Heart left ventricle (tissue), 16 donors: ENCODE results near the gene STK38L. TPM values are rescaled to one million over a fixed set of nuclear protein-coding genes. Genes with fewer than 3 reads are reported as not detected.

Experiments
- ATAC-seq, 4 donors: fragments of 200-7000 bp; cut with Tn5 transposase; one replicate each; pipeline ENCODE4 v1.9.1; 2020 to 2022; ENCODE audit warnings: moderate library complexity in 4 of 4, mild to moderate bottlenecking in 3 of 4, moderate number of reproducible peaks in 1 of 4
- DNase-seq, 5 donors: peaks; one replicate each; pipeline ENCODE4 v3.0.0-alpha.2; 2020
- H3K27ac ChIP-seq, 12 donors: fragments of 200-600 bp; sonication (generic) in 4 of 12; one replicate each; pipeline versions ENCODE4 v1.5.0 to v1.8.0; 2016 to 2022; ENCODE audit warnings: mild to moderate bottlenecking in 2 of 12
- H3K27me3 ChIP-seq, 9 donors: fragments of 200-600 bp; sonication (generic) in 2 of 9; one replicate each; pipeline versions ENCODE4 v1.5.1 to v1.8.0; 2016 to 2022; ENCODE audit warnings: mild to moderate bottlenecking in 3 of 9
- H3K36me3 ChIP-seq, 9 donors: fragments of 200-600 bp; sonication (generic) in 2 of 9; one replicate each; pipeline versions ENCODE4 v1.5.0 to v1.8.0; 2018 to 2022; ENCODE audit warnings: mild to moderate bottlenecking in 2 of 9
- H3K4me1 ChIP-seq, 12 donors: fragments of 200-600 bp; sonication (generic) in 4 of 12; one replicate each; pipeline versions ENCODE4 v1.5.0 to v1.8.0; 2016 to 2022; ENCODE audit warnings: mild to moderate bottlenecking in 3 of 12
- H3K4me3 ChIP-seq, 12 donors: fragments of 200-600 bp; sonication (generic) in 4 of 12; one replicate each; pipeline versions ENCODE4 v1.5.0 to v1.8.0; 2017 to 2022; ENCODE audit warnings: mild to moderate bottlenecking in 9 of 12, moderate library complexity in 4 of 12
- H3K9me3 ChIP-seq, 12 donors: fragments of 200-600 bp; sonication (generic) in 4 of 12; one replicate each; pipeline versions ENCODE4 v1.5.0 to v1.8.0; 2016 to 2022; ENCODE audit warnings: mild to moderate bottlenecking in 1 of 12
- CTCF ChIP-seq, 12 donors: fragments of 200-600 bp; sonication (generic) in 4 of 12; IDR thresholded peaks; one replicate each; pipeline versions ENCODE4 v1.5.0 to v1.8.0; 2018 to 2022; ENCODE audit warnings: antibody characterized with exemption in 12 of 12, mild to moderate bottlenecking in 5 of 12
- POLR2A ChIP-seq, 2 donors: fragments of 450-650 bp; IDR thresholded peaks; one replicate each; pipeline ENCODE4 v1.6.1; 2017; ENCODE audit warnings: antibody characterized with exemption in 2 of 2, mild to moderate bottlenecking in 2 of 2, moderate library complexity in 2 of 2
- WGBS, 4 donors: extraction: QIAGEN DNeasy Blood & Tissue Kit in 2 of 4; methylation state at CpG; one replicate each; pipeline versions ENCODE4 v1.1.5 to v1.1.7; 2013 to 2018; 5-methylcytosine and 5-hydroxymethylcytosine counted together
- intact Hi-C, 10 donors: fragments of 100-400 bp; cut with DNase I; formaldehyde crosslinking; loops; one replicate each; pipeline versions ENCODE4 v1.11.1 to v1.14.2; 2022
- polyA plus RNA-seq, 2 donors: library from polyadenylated mRNA; stranded (reverse); fragments of 200-250 nt; gene quantifications; one replicate each; pipeline ENCODE4 v1.2.3, GENCODE V29; 2013
- total RNA-seq, 9 donors: library from RNA; depleted of rRNA in 2 of 9; stranded (reverse); fragments of >200 nt in 2 of 9; fragmentation: NEBNext Ultra II Directional in 3 of 9; extraction: Animal tissue kit (Norgen Biotek cat#: 25700) in 3 of 9; gene quantifications; one replicate each; pipeline versions ENCODE4 v1.1.0 to v1.2.4, GENCODE V29; 2016 to 2023
- donor health status: ischemic (EF 13 %, LVEDD 7.1; RV severe dilation, severe dysfunction).
- donor health status: healthy with polysubstance abuse.
- donor health status: DM: no; HTN: yes; CAD: no.
- donor health status: DM: no; HTN: no; CAD: no.
- donor health status: ischemic (EF 25% LVEDD 6.9; RV normal size, moderate dysfunction).
- donor health status: ischemic (EF 25% LVEDD 5.7; RV mildly dilated, moderate dysfunction).
- donor health status: healthy.
- donor health status: DM: yes; HTN: yes; CAD: no.
- donor health status: ischemic (EF 35%, LVEDD 5.7; RV mildly dilated, moderate dysfunction).
- donor health status: nonischemic (EF 11% LVEDD 7.7; RV severe dilation, severe dysfunction).
- donor health status: DM: yes; HTN: yes; CAD: no.
- donor health status: PGD.
- donor health status: ischemic (EF 29% LVEDD 5.4; RV normal size, mild dysfunction).
- donor health status: nonischemic (EF 23%, LVEDD 6.1; RV moderate dilation, normal function).

STK38L gene
- total and polyA plus RNA-seq, 11 donors: 21.1 to 142 (median 55.2) TPM

- DNase-seq (no peak), ATAC-seq (peak in 2 of 4 donors; percentile 28 to 30)
- Histone ChIP-seq H3K36me3 (peaks cover 0 to 11% (median 0%) of the 10 kb centered on the region in 9 donors), H3K4me1 (peaks cover 2 to 84% (median 55%) of the 10 kb centered on the region in 12 donors), H3K9me3 (no peaks in the 10 kb centered on the region), H3K4me3 (no peak overlapping the region), H3K27ac (peak overlapping the region; percentile 12 to 76 (median 60)), H3K27me3 (no peaks in the 10 kb centered on the region)
- TF ChIP-seq CTCF (IDR thresholded peaks at IDR 0.05) (no peak), POLR2A (IDR thresholded peaks at IDR 0.05) (no peak)
- intact Hi-C loops: loop anchor here in 3 of 10 donors (5.0 kb wide), 2 partner anchors 43 to 278 kb away; partner anchors contain the start of gene TM7SF3 (in 1 of the 3)
- 35 to 45% (median 41%) methylated on average over 4 of the region's 4 CpGs for WGBS, 4 donors
Measured at GRCh38 chr12:27290501-27291168, 46.5 kb downstream of the STK38L start.

- Histone ChIP-seq H3K4me1 (peaks cover 2 to 84% (median 57%) of the 10 kb centered on the region in 12 donors), H3K4me3 (no peak overlapping the region), H3K36me3 (peaks cover 0 to 14% (median 0%) of the 10 kb centered on the region in 9 donors), H3K27ac (peak overlapping the region; percentile 30 to 76 (median 66)), H3K27me3 (no peaks in the 10 kb centered on the region), H3K9me3 (no peaks in the 10 kb centered on the region)
- TF ChIP-seq CTCF (IDR thresholded peaks at IDR 0.05): no peak
- TF ChIP-seq POLR2A (IDR thresholded peaks at IDR 0.05): no peak
- intact Hi-C loops: loop anchor here in 3 of 10 donors (5.0 kb wide), 2 partner anchors 45 to 280 kb away; partner anchors contain the start of gene TM7SF3 (in 1 of the 3)
- 2 to 28% (median 10%) methylated on average over 1 of the region's 1 CpG for WGBS, 4 donors
- peak; percentile 29 to 64 (median 56) for ATAC-seq
- DNase-seq: no peak
Measured at GRCh38 chr12:27291862-27292261, 47.8 kb downstream of the STK38L start.

- Histone ChIP-seq H3K36me3 (peaks cover 0 to 22% (median 2%) of the 10 kb centered on the region in 9 donors), H3K4me1 (peaks cover 2 to 92% (median 61%) of the 10 kb centered on the region in 12 donors), H3K27ac (peak overlapping the region; percentile 30 to 76 (median 66)), H3K4me3 (no peak overlapping the region), H3K9me3 (no peaks in the 10 kb centered on the region), H3K27me3 (no peaks in the 10 kb centered on the region)
- 86 to 92% (median 88%) methylated on average over 2 of the region's 2 CpGs for WGBS, 4 donors
- ATAC-seq: no peak
- intact Hi-C loops: loop anchor here in 3 of 10 donors (5.0 kb wide), 2 partner anchors 45 to 280 kb away; partner anchors contain the start of gene TM7SF3 (in 1 of the 3)
- TF ChIP-seq CTCF (IDR thresholded peaks at IDR 0.05): no peak
- no peak for TF ChIP-seq POLR2A (IDR thresholded peaks at IDR 0.05)
- no peak for DNase-seq
Measured at GRCh38 chr12:27292718-27293117, 48.6 kb downstream of the STK38L start.

GRCh38 chr12:27293463-27293862 is 49.4 kb downstream of the STK38L start:
- intact Hi-C loops: loop anchor here in 3 of 10 donors (5.0 kb wide), 2 partner anchors 46 to 281 kb away; partner anchors contain the start of gene TM7SF3 (in 1 of the 3)
- peak in 1 of 4 donors; percentile 73 for ATAC-seq
- Histone ChIP-seq H3K9me3 (no peaks in the 10 kb centered on the region), H3K36me3 (peaks cover 0 to 29% (median 9%) of the 10 kb centered on the region in 9 donors), H3K27ac (peak overlapping the region in 9 of 12 donors; percentile 55 to 76 (median 70)), H3K27me3 (no peaks in the 10 kb centered on the region), H3K4me3 (no peak overlapping the region), H3K4me1 (peaks cover 2 to 97% (median 63%) of the 10 kb centered on the region in 12 donors)
- WGBS, 4 donors: 38 to 54% (median 46%) methylated on average over 3 of the region's 3 CpGs
- DNase-seq: peak in 2 of 5 donors; percentile 53
- TF ChIP-seq CTCF (IDR thresholded peaks at IDR 0.05): no peak
- TF ChIP-seq POLR2A (IDR thresholded peaks at IDR 0.05): no peak
